NT2/D1 (cell line): ENCODE results near the gene WNT2B.

Source experiments
- DNase-seq: peaks from one replicate; pipeline ENCODE4 v3.0.0-alpha.2; 2011; ENCODE audit warnings: low read depth, low spot score
- H3K27me3 ChIP-seq: 2 replicates; pipeline ENCODE4 v1.6.0; 2011; ENCODE audit warnings: mild to moderate bottlenecking; ENCODE audit not compliant: insufficient read length, insufficient read depth
- H3K36me3 ChIP-seq: 2 replicates; pipeline ENCODE4 v1.6.1; 2011; ENCODE audit warnings: mild to moderate bottlenecking, low read length, mixed read lengths; ENCODE audit not compliant: insufficient read depth, insufficient read length
- H3K4me1 ChIP-seq: 2 replicates; pipeline ENCODE4 v1.5.1; 2011; ENCODE audit not compliant: insufficient read depth, insufficient read length
- H3K4me3 ChIP-seq: 2 replicates; pipeline ENCODE4 v1.5.1; 2011; ENCODE audit warnings: low read depth; ENCODE audit not compliant: insufficient read length
- H3K9ac ChIP-seq: 2 replicates; pipeline ENCODE4 v1.6.0; 2011; ENCODE audit warnings: low read depth; ENCODE audit not compliant: insufficient read length
- H3K9me3 ChIP-seq: 2 replicates; pipeline ENCODE4 v1.5.1; 2011; ENCODE audit warnings: mild to moderate bottlenecking, low read length; ENCODE audit not compliant: insufficient read depth
- SUZ12 ChIP-seq: IDR thresholded peaks from 2 replicates; pipeline ENCODE4 v1.6.1; 2011; ENCODE audit not compliant: insufficient read length, insufficient read depth; ENCODE audit errors: extremely low read depth
- YY1 ChIP-seq: IDR thresholded peaks from 2 replicates; pipeline ENCODE4 v1.6.1; 2011; ENCODE audit not compliant: insufficient read length, insufficient read depth
- ZNF274 ChIP-seq: IDR thresholded peaks from 2 replicates; pipeline ENCODE4 v1.6.1; 2011; ENCODE audit warnings: mild to moderate bottlenecking, low read depth, low read length

Gene WNT2B

GRCh38 chr1:112510340-112510739 lies 1.6 kb downstream of the WNT2B start:
- peaks cover 64% of the 10 kb centered on the region for H3K27me3 ChIP-seq
- no peaks in the 10 kb centered on the region for H3K9me3 ChIP-seq
- peaks cover 4% of the 10 kb centered on the region for H3K36me3 ChIP-seq

GRCh38 chr1:112511897-112512296 lies 3.1 kb downstream of the WNT2B start:
- no peak for TF ChIP-seq YY1
- no peak for TF ChIP-seq SUZ12
- TF ChIP-seq ZNF274, result no peak
- Histone ChIP-seq H3K4me1 (peaks cover 20% of the 10 kb centered on the region), H3K36me3 (peaks cover 13% of the 10 kb centered on the region), H3K4me3 (no peak overlapping the region), H3K27me3 (peaks cover 52% of the 10 kb centered on the region), H3K9me3 (no peaks in the 10 kb centered on the region), H3K9ac (no peak overlapping the region)
- no peak for DNase-seq

More at GRCh38 chr1:112510340-112510739, 1.6 kb downstream of the WNT2B start:
- H3K4me1 ChIP-seq, result peaks cover 12% of the 10 kb centered on the region
- TF ChIP-seq YY1 (no peak), ZNF274 (no peak), SUZ12 (no peak)
- H3K4me3 ChIP-seq, result no peak overlapping the region
- H3K9ac ChIP-seq, result peak overlapping the region; percentile 16
- no peak for DNase-seq

DNA sequence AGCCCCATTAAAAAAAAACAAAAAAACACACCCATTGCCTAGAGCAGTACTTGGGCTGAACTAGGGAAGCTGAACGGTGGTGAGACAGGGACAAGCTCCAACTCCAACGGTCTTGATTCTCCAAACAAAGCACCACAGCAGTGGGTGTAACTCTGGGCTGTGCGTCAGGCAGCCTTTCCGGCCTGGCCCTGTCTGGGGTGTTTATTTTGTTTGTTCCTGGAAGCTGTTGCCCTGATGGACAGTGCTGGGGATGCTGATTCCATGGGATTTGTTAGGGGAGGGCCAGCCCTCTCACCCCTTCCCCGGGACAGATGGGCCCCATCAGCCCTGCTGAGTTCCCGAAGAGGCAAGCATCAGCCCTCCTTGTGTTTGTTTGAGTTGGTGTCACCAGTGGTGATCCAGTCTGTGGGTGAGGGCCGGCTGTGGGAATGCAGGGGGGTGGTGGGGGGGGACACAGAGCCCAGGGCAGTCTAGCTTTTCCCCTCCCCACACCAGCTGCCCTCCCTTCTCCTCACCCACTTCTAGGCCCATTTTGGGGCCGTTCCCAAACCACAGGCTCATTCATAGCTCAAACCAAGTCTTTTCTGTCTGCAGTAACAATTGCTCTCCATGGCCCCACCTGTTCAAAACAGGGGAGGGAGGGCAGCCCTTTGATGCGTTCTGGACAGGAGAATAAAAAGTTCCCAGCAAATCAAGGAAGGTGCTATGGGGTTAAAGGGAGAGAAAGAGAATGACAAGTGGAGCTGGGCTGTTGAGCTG lies 4.5 kb downstream of the WNT2B start:
- H3K27me3 ChIP-seq, result peaks cover 38% of the 10 kb centered on the region

DNA sequence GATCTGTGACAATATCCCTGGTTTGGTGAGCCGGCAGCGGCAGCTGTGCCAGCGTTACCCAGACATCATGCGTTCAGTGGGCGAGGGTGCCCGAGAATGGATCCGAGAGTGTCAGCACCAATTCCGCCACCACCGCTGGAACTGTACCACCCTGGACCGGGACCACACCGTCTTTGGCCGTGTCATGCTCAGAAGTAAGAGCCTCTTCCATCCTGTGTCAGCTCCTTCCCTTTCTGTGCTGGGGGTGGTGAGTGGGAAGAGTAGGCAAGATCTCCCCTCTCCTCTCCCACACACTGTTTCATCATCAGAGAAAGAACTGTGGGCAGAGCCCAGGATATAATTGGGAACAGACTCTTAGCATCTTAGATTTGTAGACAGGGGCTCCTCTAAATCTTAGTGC lies 6.1 kb downstream of the WNT2B start:
- H3K4me1 ChIP-seq, result peaks cover 15% of the 10 kb centered on the region
- H3K27me3 ChIP-seq, result peaks cover 22% of the 10 kb centered on the region
- no peak overlapping the region for H3K9ac ChIP-seq
- no peak overlapping the region for H3K4me3 ChIP-seq
- no peaks in the 10 kb centered on the region for H3K9me3 ChIP-seq
- TF ChIP-seq YY1 (no peak), SUZ12 (no peak), ZNF274 (no peak)
- H3K36me3 ChIP-seq, result peaks cover 20% of the 10 kb centered on the region
- no peak for DNase-seq

More for the DNA sequence above, 4.5 kb downstream of the WNT2B start:
- Histone ChIP-seq H3K4me1 (peaks cover 20% of the 10 kb centered on the region), H3K9ac (no peak overlapping the region), H3K4me3 (no peak overlapping the region), H3K36me3 (peaks cover 20% of the 10 kb centered on the region), H3K9me3 (no peaks in the 10 kb centered on the region)
- DNase-seq, result no peak
- no peak for TF ChIP-seq SUZ12
- no peak for TF ChIP-seq ZNF274
- TF ChIP-seq YY1, result no peak

GRCh38 chr1:112515311-112516009 lies 6.7 kb downstream of the WNT2B start:
- Histone ChIP-seq H3K9me3 (no peaks in the 10 kb centered on the region), H3K4me1 (peaks cover 10% of the 10 kb centered on the region), H3K4me3 (no peak overlapping the region), H3K27me3 (peaks cover 16% of the 10 kb centered on the region), H3K36me3 (peaks cover 23% of the 10 kb centered on the region), H3K9ac (no peak overlapping the region)
- TF ChIP-seq YY1, result no peak
- TF ChIP-seq ZNF274, result no peak
- TF ChIP-seq SUZ12, result no peak
- DNase-seq, result no peak

DNA sequence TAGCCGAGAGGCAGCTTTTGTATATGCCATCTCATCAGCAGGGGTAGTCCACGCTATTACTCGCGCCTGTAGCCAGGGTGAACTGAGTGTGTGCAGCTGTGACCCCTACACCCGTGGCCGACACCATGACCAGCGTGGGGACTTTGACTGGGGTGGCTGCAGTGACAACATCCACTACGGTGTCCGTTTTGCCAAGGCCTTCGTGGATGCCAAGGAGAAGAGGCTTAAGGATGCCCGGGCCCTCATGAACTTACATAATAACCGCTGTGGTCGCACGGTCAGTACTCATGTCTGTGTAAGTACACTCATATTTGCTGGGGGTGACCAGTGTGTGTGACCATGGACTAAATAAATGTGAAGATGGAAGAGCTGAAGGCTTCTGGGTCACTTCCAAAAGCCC lies 7.4 kb downstream of the WNT2B start:
- DNase-seq, result no peak
- no peak overlapping the region for H3K9ac ChIP-seq
- H3K27me3 ChIP-seq, result peaks cover 9% of the 10 kb centered on the region
- H3K4me1 ChIP-seq, result peaks cover 10% of the 10 kb centered on the region
- no peak for TF ChIP-seq ZNF274
- TF ChIP-seq YY1, result no peak
- no peak for TF ChIP-seq SUZ12
- H3K36me3 ChIP-seq, result peaks cover 30% of the 10 kb centered on the region
- no peak overlapping the region for H3K4me3 ChIP-seq
- no peaks in the 10 kb centered on the region for H3K9me3 ChIP-seq

DNA sequence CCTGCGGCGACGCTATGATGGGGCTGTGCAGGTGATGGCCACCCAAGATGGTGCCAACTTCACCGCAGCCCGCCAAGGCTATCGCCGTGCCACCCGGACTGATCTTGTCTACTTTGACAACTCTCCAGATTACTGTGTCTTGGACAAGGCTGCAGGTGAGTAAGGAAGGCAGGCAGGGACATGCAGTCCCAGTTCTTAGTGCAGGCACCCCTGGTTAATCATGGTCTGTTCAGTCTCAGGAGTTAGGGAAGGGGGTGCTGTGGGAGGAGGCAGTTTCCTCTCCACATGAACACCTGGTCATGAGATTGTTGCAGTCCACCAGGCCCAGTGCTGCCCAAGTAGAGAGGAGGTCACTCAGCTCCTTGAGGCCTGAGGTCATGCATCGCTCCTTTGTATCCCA lies 8.5 kb downstream of the WNT2B start:
- Histone ChIP-seq H3K4me1 (peaks cover 13% of the 10 kb centered on the region), H3K27me3 (peaks cover 2% of the 10 kb centered on the region), H3K9me3 (no peaks in the 10 kb centered on the region), H3K4me3 (no peak overlapping the region), H3K36me3 (peaks cover 35% of the 10 kb centered on the region), H3K9ac (no peak overlapping the region)
- DNase-seq, result no peak
- no peak for TF ChIP-seq ZNF274
- TF ChIP-seq SUZ12, result no peak
- no peak for TF ChIP-seq YY1
